ENCODE data around the gene TRIM66. TPM values are rescaled to one million over a fixed set of nuclear protein-coding genes. Genes with fewer than 3 reads are reported as not detected.

Gene TRIM66
- total and polyA plus RNA-seq, 2 of the 8 experiments (the other 6 are each of a cell fraction or from before 2014, with no cell fraction given), result 3.1 to 3.5 TPM

GRCh38 chr11:8634498-8634897 is 48.0 kb downstream of the TRIM66 start:
- Histone ChIP-seq H2BK20ac (ENCODE audit: low read length) (no peak overlapping the region), H2BK120ac (replicated peaks; ENCODE audit: low read depth, low read length) (no peak overlapping the region), H4K91ac (replicated peaks; ENCODE audit: insufficient read length, low read length) (no peak overlapping the region), H2BK15ac (ENCODE audit: low read length) (no peak overlapping the region), H3K79me1 (ENCODE audit: low read depth, low read length) (no peaks in the 10 kb centered on the region), H3K4me3 (ENCODE audit: extremely low read depth in 1 of 4, insufficient read depth in 2 of 4, low read depth in 3 of 4, low read length in 4 of 4) (no peak overlapping the region), H2AFZ (ENCODE audit: low read length) (no peak overlapping the region), H4K5ac (ENCODE audit: insufficient read length, low read depth, low read length) (no peak overlapping the region), H2AK5ac (ENCODE audit: low read depth, low read length) (no peak overlapping the region), H3K4me1 (replicated peaks in 1 of 4; ENCODE audit: control insufficient read depth in 3 of 4, insufficient read depth in 4 of 4, low read length in 3 of 4) (no peaks in the 10 kb centered on the region), H3K56ac (replicated peaks; ENCODE audit: insufficient read length, low read depth, low read length) (no peak overlapping the region), H3K4me2 (ENCODE audit: insufficient read depth in 1 of 2, low read depth in 2 of 2, low read length in 2 of 2) (no peak overlapping the region), H4K20me1 (replicated peaks in 1 of 2; ENCODE audit: control insufficient read depth in 1 of 2, insufficient read depth in 2 of 2, low read length in 2 of 2) (no peaks in the 10 kb centered on the region), H3K27me3 (replicated peaks in 1 of 4; ENCODE audit: control insufficient read depth in 3 of 4, extremely low read depth in 1 of 4, insufficient read depth in 3 of 4, low read length in 3 of 4) (no peaks in the 10 kb centered on the region), H3K9ac (replicated peaks in 1 of 4; ENCODE audit: extremely low read depth in 1 of 4, low read depth in 3 of 4, low read length in 3 of 4) (no peak overlapping the region), H3K36me3 (ENCODE audit: control insufficient read depth in 2 of 4, insufficient read depth in 4 of 4, low read length in 3 of 4) (no peaks in the 10 kb centered on the region; a peak in 1 of 8 replicates), H4K8ac (ENCODE audit: extremely low read depth, insufficient read depth, low read length) (no peak overlapping the region), H3K4ac (replicated peaks; ENCODE audit: insufficient read length, low read depth, low read length) (no peak overlapping the region), H3K23ac (ENCODE audit: insufficient read length) (no peak overlapping the region), H3K79me2 (ENCODE audit: control insufficient read depth in 1 of 2, insufficient read depth in 2 of 2, low read length in 2 of 2) (no peaks in the 10 kb centered on the region), H2BK5ac (ENCODE audit: low read depth, low read length) (no peak overlapping the region), H3K14ac (ENCODE audit: insufficient read length) (no peak overlapping the region), H3K9me3 (ENCODE audit: insufficient read depth in 2 of 2, low read depth in 1 of 2, low read length in 1 of 2) (no peaks in the 10 kb centered on the region), H2BK12ac (ENCODE audit: low read depth, low read length) (no peak overlapping the region), H3K23me2 (ENCODE audit: low read depth, low read length) (no peaks in the 10 kb centered on the region; the same call in 1 of the 2 replicates), H3K18ac (ENCODE audit: extremely low read depth, low read length) (no peak overlapping the region), H3K27ac (ENCODE audit: low read depth, low read length) (no peak overlapping the region)
- POLR2A ChIA-PET (ENCODE audit: partially characterized antibody), result interaction anchor here (0.8 to 2.1 kb wide), 4 partner anchors 12 to 55 kb away, joined by 3 to 5 read pairs (median 4); partner anchors contain the start of genes RPL27A and TRIM66
- TF ChIP-seq CBX5 (IDR thresholded peaks at IDR 0.05; ENCODE audit: low read depth, low read length) (no peak), CBX8 (IDR thresholded peaks at IDR 0.05; ENCODE audit: borderline replicate concordance, low read depth, low read length) (no peak), SAP30 (IDR thresholded peaks at IDR 0.05; ENCODE audit: insufficient read depth, insufficient replicate concordance, low read length) (no peak), TCF12 (IDR thresholded peaks at IDR 0.05; ENCODE audit: low read depth, low read length) (no peak), RAD21 (IDR thresholded peaks at IDR 0.05 in 1 of 2, conservative IDR thresholded peaks at IDR 0.05 in 1 of 2; ENCODE audit: low read depth in 2 of 2, low read length in 2 of 2) (no peak), POLR2A (IDR thresholded peaks at IDR 0.05; ENCODE audit: control extremely low read depth in 1 of 2, low read depth in 2 of 2, low read length in 2 of 2) (no peak), USF2 (IDR thresholded peaks at IDR 0.05; ENCODE audit: low read length) (no peak)
- FAIRE-seq (no peak), DNase-seq (ENCODE audit: low read depth in 1 of 2, low spot score in 2 of 2) (no peak)
- CTCF ChIA-PET (ENCODE audit: partially characterized antibody), result interaction anchor here (0.9 to 1.2 kb wide), 3 partner anchors 8 to 370 kb away, joined by 3 to 4 read pairs (median 3); no protein-coding TSS in a partner anchor
- WGBS, 2 experiments (ENCODE audit: extremely low coverage in 1 of 2, insufficient coverage in 1 of 2, insufficient read length in 1 of 2, insufficient replicate concordance in 2 of 2, low coverage in 1 of 2, low lambda C conversion rate in 2 of 2, missing lambda C conversion rate in 1 of 2), result 93% methylated on average over 6 of the region's 6 CpGs; no CpG with 5 or more reads in 1 of the 2 experiments
